ENCODE results near the gene SMC6. TPM values are rescaled to one million over a fixed set of nuclear protein-coding genes. Genes with fewer than 3 reads are reported as not detected.

Gene SMC6
- polyA plus RNA-seq, 1 of the 3 experiments (the other 2 are of a cell fraction), result 6.5 TPM

- Histone ChIP-seq H2AFZ (ENCODE audit: low read depth) (no peak overlapping the region), H3K4me2 (peak overlapping the region; percentile 62), H3K4me1 (ENCODE audit: control insufficient read depth in 1 of 2, insufficient read depth in 2 of 2, low read depth in 1 of 2, low read length in 1 of 2) (peaks cover 3 to 40% of the 10 kb centered on the region in 2 experiments; a peak in 3 of 4 replicates), H3K4me3 (ENCODE audit: low read depth in 2 of 2, low read length in 1 of 2) (no peak overlapping the region), H3K27ac (ENCODE audit: low read depth in 2 of 2, low read length in 1 of 2) (peak overlapping the region in 1 of 2 experiments; percentile 77; a peak in 2 of 4 replicates), H3K9me2 (no peaks in the 10 kb centered on the region), H3K9me3 (no peaks in the 10 kb centered on the region), H3K36me3 (replicated peaks in 1 of 2; ENCODE audit: control insufficient read depth in 1 of 2, insufficient read depth in 2 of 2, low read length in 1 of 2) (no peaks in the 10 kb centered on the region), H3F3A (replicated peaks; ENCODE audit: insufficient read depth) (peaks cover 32% of the 10 kb centered on the region), H3K79me2 (ENCODE audit: insufficient read depth) (no peaks in the 10 kb centered on the region), H4K20me1 (ENCODE audit: insufficient read depth) (no peaks in the 10 kb centered on the region), H3K27me3 (ENCODE audit: insufficient read depth) (no peaks in the 10 kb centered on the region), H3K9ac (no peak overlapping the region)
- CTCF ChIA-PET, result interaction anchor here (1.3 kb wide), 1 partner anchor 26 kb away, joined by 3 read pairs; no protein-coding TSS in a partner anchor
- POLR2A ChIA-PET, result no interaction called here
- WGBS (ENCODE audit: low lambda C conversion rate), result 62% methylated on average over 6 of the region's 6 CpGs
- no peak for DNase-seq
- TF ChIP-seq USF1 (IDR thresholded peaks at IDR 0.05; ENCODE audit: borderline replicate concordance, low read depth) (no peak), SIN3A (IDR thresholded peaks at IDR 0.05; ENCODE audit: borderline replicate concordance, low read depth, low read length) (no peak), ELF1 (IDR thresholded peaks at IDR 0.05) (no peak), TAF1 (IDR thresholded peaks at IDR 0.05; ENCODE audit: borderline replicate concordance, low read depth, low read length) (no peak), MEF2A (IDR thresholded peaks at IDR 0.05; ENCODE audit: borderline replicate concordance, low read depth) (no peak), NRF1 (IDR thresholded peaks at IDR 0.05; ENCODE audit: low read depth, low read length) (no peak)
Measured at GRCh38 chr2:17620280-17620679, 133.3 kb downstream of the SMC6 start.

GRCh38 chr2:17617955-17618354, 135.7 kb downstream of the SMC6 start:
- peaks cover 3 to 44% of the 10 kb centered on the region in 2 experiments; a peak in 3 of 4 replicates for H3K4me1 ChIP-seq (ENCODE audit: control insufficient read depth in 1 of 2, insufficient read depth in 2 of 2, low read depth in 1 of 2, low read length in 1 of 2)

More at GRCh38 chr2:17617955-17618354, 135.7 kb downstream of the SMC6 start:
- Histone ChIP-seq H3K36me3 (replicated peaks in 1 of 2; ENCODE audit: control insufficient read depth in 1 of 2, insufficient read depth in 2 of 2, low read length in 1 of 2) (no peaks in the 10 kb centered on the region), H3K27ac (ENCODE audit: low read depth in 2 of 2, low read length in 1 of 2) (no peak overlapping the region), H2AFZ (ENCODE audit: low read depth) (no peak overlapping the region), H3K79me2 (ENCODE audit: insufficient read depth) (no peaks in the 10 kb centered on the region), H3K4me3 (ENCODE audit: low read depth in 2 of 2, low read length in 1 of 2) (no peak overlapping the region), H3K4me2 (no peak overlapping the region), H3K9me2 (no peaks in the 10 kb centered on the region), H3K27me3 (ENCODE audit: insufficient read depth) (no peaks in the 10 kb centered on the region), H4K20me1 (ENCODE audit: insufficient read depth) (no peaks in the 10 kb centered on the region), H3K9me3 (no peaks in the 10 kb centered on the region), H3F3A (replicated peaks; ENCODE audit: insufficient read depth) (peaks cover 33% of the 10 kb centered on the region), H3K9ac (no peak overlapping the region)
- CTCF ChIA-PET, result interaction anchor here (1.2 to 1.3 kb wide), 2 partner anchors 11 to 19 kb away, joined by 3 to 5 read pairs; no protein-coding TSS in a partner anchor
- TF ChIP-seq CTCF (IDR thresholded peaks at IDR 0.05) (no peak), GATA2 (CRISPR knock-in tag; IDR thresholded peaks at IDR 0.05) (no peak), YY1 (IDR thresholded peaks at IDR 0.05; ENCODE audit: low read depth) (no peak), SIN3A (IDR thresholded peaks at IDR 0.05; ENCODE audit: borderline replicate concordance, low read depth, low read length) (no peak)
- POLR2A ChIA-PET, result no interaction called here
- no peak for DNase-seq
- WGBS (ENCODE audit: low lambda C conversion rate), result 0% methylated on average over 1 of the region's 1 CpG
